Left ventricle myocardium superior (tissue), 1 donor: Measurements from ENCODE around the gene POLH. TPM values are rescaled to one million over a fixed set of nuclear protein-coding genes. Genes with fewer than 3 reads are reported as not detected.
"Not testable (repeated sequence)": the region's sequence is repeated elsewhere in the genome, so short reads cannot be mapped to it uniquely, and the experiment has no call there.

ENCODE experiments used
- ATAC-seq: fragments of 200-7000 bp; cut with Tn5 transposase; one replicate; pipeline ENCODE4 v1.9.1; 2020; ENCODE audit warnings: mild to moderate bottlenecking, moderate library complexity
- DNase-seq: peaks from one replicate; pipeline ENCODE4 v3.0.0-alpha.2; 2020
- intact Hi-C: fragments of 100-400 bp; cut with micrococcal nuclease; formaldehyde crosslinking; loops from one replicate; pipeline ENCODE4 v1.11.0; 2022
- total RNA-seq: library from RNA; stranded (reverse); fragmentation: NEBNext Ultra II Directional; extraction: Animal tissue kit (Norgen Biotek cat#: 25700); gene quantifications from one replicate; pipeline ENCODE4 v1.2.1, GENCODE V29; 2021
- donor health status: DM: no; HTN: yes; CAD: no; lungs with severe emphysema.

POLH gene
- total RNA-seq, 1 donor from 2014 or later, result 8.7 TPM

DNA sequence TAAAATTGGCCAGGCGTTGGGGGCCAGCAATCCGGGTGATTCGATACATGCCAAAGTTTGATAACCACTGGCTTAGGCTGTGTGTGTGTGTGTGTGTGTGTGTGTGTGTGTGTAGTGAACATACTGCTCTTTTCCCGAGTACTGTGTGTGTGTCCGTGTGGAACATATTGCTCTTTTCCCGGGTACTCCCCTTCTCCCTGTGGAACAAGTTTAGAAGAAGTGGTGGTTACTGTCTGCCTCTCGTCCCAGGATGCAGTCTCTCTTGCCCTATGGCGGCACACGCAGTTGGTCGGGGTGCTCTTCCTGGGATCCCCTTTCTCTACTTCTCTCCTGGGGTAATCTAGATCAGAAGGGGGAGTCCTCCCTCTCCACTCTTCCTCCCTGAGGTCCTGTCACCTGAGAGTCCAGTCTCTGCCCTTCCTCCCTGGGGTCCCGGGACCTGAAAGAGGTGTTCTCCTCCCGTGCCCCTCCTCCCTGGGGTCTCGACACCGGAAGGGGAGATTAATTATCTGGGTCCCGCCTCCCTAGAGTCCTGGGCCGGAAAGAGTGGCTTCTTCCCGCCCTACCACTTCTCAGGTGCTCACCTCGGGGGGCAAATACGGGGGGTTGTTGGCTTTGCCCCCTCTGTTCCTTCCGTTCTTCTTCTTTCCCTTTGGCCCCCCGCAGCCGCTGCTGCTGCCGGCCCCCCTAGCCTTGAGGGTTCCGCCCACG, 52.6 kb downstream of the POLH start:
- ATAC-seq, result peak; percentile 4
- intact Hi-C loops, result no loop called here
- DNase-seq, result no peak

DNA sequence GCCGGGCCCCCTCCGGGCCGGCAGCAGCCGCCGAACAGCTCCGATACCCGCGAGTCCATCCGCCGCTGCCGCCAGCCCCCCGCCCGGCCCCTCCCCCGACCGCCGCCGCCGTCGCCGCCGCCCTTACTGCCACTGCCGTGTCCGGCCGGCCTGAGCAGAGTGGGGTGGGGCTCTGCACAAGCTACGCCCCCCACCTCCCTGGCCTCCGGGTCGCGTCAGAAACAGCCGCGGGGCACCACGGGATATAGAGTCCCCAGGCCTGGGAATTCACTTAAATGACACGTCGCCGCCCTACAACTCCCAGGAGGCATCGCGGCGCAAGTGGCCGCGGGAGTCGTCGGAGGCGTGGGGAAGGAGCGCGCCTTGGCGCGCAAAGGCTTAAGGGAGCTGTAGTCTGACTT, 53.1 kb downstream of the POLH start, which contains the start of gene GTPBP2:
GTPBP2 (minus strand) TSS at position 161 of the 401 bp plus-strand sequence; CDS start at position 59, 102 bp downstream.
- ATAC-seq (peak; percentile 89), DNase-seq (peak; percentile 99)
- intact Hi-C loops, result no loop called here

- ATAC-seq (peak; percentile 88), DNase-seq (peak; percentile 95)
- intact Hi-C loops, result no loop called here
Observed at GRCh38 chr6:43629505-43630300, 53.7 kb downstream of the POLH start.

GRCh38 chr6:43630980-43631619, 55.1 kb downstream of the POLH start:
- ATAC-seq (no peak), DNase-seq (no peak)
- intact Hi-C loops, result no loop called here

GRCh38 chr6:43633002-43633401, 57.0 kb downstream of the POLH start:
- intact Hi-C loops, ATAC-seq, DNase-seq: not testable (repeated sequence)

GRCh38 chr6:43634702-43635303, 58.8 kb downstream of the POLH start:
- no peak for DNase-seq
- ATAC-seq, result no peak
- intact Hi-C loops, result no loop called here

GRCh38 chr6:43635387-43636307, 59.7 kb downstream of the POLH start, which contains the start of gene MAD2L1BP:
TSS of gene MAD2L1BP (plus strand) at chr6:43635840. CDS start at chr6:43635876, 36 bp downstream.
- intact Hi-C loops, result no loop called here
- DNase-seq (peak; percentile 90), ATAC-seq (peak; percentile 90)

DNA sequence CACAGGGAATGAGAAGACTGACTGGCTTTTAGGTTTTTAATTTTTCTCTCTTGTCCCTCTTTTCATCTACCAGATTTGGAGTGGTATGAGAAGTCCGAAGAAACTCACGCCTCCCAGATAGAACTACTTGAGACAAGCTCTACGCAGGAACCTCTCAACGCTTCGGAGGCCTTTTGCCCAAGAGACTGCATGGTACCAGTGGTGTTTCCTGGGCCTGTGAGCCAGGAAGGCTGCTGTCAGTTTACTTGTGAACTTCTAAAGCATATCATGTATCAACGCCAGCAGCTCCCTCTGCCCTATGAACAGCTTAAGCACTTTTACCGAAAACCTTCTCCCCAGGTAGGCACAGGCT, 60.3 kb downstream of the POLH start:
- ATAC-seq, result no peak
- intact Hi-C loops, result no loop called here
- no peak for DNase-seq

DNA sequence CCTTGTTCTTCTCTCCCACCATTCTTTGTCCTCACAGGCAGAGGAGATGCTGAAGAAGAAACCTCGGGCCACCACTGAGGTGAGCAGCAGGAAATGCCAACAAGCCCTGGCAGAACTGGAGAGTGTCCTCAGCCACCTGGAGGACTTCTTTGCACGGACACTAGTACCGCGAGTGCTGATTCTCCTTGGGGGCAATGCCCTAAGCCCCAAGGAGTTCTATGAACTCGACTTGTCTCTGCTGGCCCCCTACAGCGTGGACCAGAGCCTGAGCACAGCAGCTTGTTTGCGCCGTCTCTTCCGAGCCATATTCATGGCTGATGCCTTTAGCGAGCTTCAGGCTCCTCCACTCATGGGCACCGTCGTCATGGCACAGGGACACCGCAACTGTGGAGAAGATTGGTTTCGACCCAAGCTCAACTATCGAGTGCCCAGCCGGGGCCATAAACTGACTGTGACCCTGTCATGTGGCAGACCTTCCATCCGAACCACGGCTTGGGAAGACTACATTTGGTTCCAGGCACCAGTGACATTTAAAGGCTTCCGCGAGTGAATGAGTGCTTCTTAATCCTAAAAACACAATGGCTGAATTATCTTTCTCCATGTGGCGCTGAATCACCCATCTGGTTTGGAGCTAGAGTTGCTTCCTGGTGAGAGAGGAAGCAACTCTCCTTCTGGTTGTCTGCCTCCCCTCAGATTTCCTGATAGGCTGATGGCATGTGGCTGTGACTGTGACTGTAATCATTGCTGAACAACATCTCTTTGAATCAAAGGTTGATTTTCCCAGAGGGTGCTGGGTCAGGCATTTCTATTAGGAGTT, 64.2 kb downstream of the POLH start:
- intact Hi-C loops, result no loop called here
- ATAC-seq, result no peak
- DNase-seq, result no peak

- intact Hi-C loops, result no loop called here
- DNase-seq, result peak; percentile 82
- ATAC-seq, result peak; percentile 83
Observed at GRCh38 chr6:43644940-43645612, 69.1 kb downstream of the POLH start, which contains the start of gene RSPH9. TSS of gene RSPH9 (plus strand) at chr6:43645036. CDS start at chr6:43645099, 63 bp downstream.

- intact Hi-C loops, result no loop called here
- ATAC-seq (peak; percentile 4), DNase-seq (no peak)
Observed at GRCh38 chr6:43645613-43645964, 69.6 kb downstream of the POLH start.

DNA sequence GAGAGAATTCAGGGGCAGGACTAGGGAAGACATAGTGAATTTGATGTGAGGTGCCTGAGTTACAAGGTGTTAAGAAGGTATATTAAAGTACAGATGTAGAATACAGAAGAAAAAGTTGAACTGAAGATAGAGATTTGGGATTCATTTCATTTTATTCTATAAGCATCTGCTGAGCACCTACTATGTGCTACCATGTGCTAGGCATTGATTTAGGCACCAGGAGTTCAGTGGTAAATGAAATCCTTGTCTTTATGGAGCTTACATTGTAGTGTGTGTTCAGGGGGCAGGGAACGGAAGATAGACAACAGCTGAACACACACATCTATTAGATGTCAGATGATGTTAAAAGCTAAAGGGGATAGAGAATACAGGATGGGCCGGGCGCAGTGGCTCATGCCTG, 71.6 kb downstream of the POLH start:
- ATAC-seq, result no peak

DNA sequence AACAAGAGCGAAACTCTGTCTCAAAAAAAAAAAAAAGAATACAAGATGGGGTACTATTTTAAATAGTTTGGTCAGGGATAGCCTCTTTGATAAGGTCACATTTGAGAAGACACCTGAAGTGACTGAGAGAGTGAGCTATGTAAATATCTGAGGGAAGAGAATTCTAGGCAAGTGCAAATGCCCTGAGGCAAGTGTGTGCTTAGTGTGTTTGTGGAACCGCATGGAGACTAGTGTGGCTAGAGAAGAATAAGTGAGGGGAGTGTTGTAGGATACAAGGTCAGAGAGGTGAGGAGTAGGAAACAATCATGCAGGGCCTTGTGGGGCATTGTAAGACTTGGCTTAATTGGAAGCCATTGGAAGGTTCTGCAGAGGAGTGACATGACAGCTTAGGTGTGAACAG, 72.3 kb downstream of the POLH start:
- ATAC-seq, result no peak
- intact Hi-C loops, result no loop called here
- no peak for DNase-seq

More for the DNA sequence above, 71.6 kb downstream of the POLH start:
- intact Hi-C loops, result no loop called here
- no peak for DNase-seq

DNA sequence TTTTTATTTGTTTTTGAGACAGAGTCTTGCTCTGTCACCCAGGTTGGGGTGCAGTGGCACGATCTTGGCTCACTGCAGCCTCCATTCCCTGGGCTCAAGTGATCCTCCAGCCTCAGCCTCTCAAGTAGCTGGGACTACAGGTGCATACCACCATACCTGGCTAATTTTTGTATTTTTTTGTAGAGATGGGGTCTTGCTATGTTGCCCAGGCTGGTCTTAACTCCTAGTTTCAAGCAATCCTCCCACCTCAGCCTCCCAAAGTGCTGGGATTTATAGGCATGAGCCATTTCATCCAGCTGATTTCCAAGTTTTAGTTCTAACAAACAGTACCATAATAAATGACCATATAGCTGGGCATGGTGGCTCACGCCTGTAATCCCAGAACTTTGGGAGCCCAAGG, 76.8 kb downstream of the POLH start:
- DNase-seq, intact Hi-C loops, ATAC-seq: not testable (repeated sequence)

GRCh38 chr6:43657221-43657802, 81.3 kb downstream of the POLH start:
- intact Hi-C loops, result no loop called here
- DNase-seq (no peak), ATAC-seq (no peak)

DNA sequence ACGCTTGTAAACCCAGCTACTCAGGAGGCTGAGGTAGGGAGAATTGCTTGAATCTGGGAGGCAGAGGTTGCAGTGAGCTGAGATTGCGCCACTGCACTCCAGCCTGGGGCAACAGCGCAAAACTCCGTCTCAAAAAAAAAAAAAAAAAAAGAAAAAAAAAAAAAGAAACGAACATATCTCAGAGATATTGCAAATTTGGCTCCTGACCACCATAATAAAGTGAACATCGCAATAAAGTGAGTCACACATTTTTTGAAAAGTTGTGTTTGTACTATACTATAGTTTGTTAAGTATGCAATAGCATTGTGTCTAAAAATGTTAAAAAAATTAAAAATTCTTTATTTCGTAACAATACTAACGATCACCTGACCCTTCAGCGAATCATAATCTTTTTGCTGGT, 82.2 kb downstream of the POLH start:
- DNase-seq, result no peak
- ATAC-seq, result no peak
- intact Hi-C loops, result no loop called here

DNA sequence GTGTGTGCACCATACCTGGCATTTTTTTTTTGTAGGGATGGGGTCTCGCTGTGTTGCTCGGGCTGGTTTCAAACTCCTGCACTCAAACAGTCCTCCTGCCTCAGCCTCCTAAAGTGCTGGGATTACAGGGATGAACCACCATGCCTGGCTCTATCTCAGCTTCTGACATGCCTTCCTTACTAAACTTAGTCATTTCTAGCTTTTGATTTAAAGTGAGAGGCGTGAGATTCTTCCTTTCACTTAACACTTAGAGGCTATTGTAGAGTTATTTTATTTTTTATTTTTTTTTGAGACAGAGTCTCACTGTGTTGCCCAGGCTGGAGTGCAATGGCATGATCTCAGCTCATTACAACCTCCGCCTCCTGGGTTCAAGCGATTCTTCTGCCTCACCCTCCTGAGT, 87.0 kb downstream of the POLH start:
- ATAC-seq, intact Hi-C loops, DNase-seq: not testable (repeated sequence)
